Measurements from ENCODE around the gene TMEM170B. TPM values are rescaled to one million over a fixed set of nuclear protein-coding genes. Genes with fewer than 3 reads are reported as not detected.

The TMEM170B gene
- polyA plus RNA-seq, 1 donor (not counting 4 experiments of a cell fraction or from before 2014, with no cell fraction given), result 0.08 TPM

GRCh38 chr6:11613336-11613735, 75.8 kb downstream of the TMEM170B start:
- Histone ChIP-seq H3K36me3 (ENCODE audit: control insufficient read depth in 2 of 2, extremely low read depth in 1 of 2, insufficient read depth in 2 of 2, low read length in 2 of 2) (no peaks in the 10 kb centered on the region), H3K4me2 (ENCODE audit: control insufficient read depth, extremely low read depth, insufficient read depth, low read depth, low read length) (peak overlapping the region; percentile 17), H3K27me3 (ENCODE audit: control insufficient read depth, extremely low read depth, insufficient read depth, low read length) (no peaks in the 10 kb centered on the region), H3K9me3 (ENCODE audit: control insufficient read depth, low read depth, low read length) (no peaks in the 10 kb centered on the region), H4K20me1 (ENCODE audit: control insufficient read depth, extremely low read depth, insufficient read depth, low read length) (no peaks in the 10 kb centered on the region), H3K9me1 (ENCODE audit: control insufficient read depth, extremely low read depth, insufficient read depth, low read length) (no peaks in the 10 kb centered on the region), H3K4me1 (ENCODE audit: control insufficient read depth, extremely low read depth, insufficient read depth, low read length) (peaks cover 10% of the 10 kb centered on the region), H3K79me2 (ENCODE audit: control insufficient read depth, insufficient read depth, low read length) (no peaks in the 10 kb centered on the region), H3K27ac (ENCODE audit: control insufficient read depth, insufficient read depth, low read length) (no peak overlapping the region), H2AFZ (ENCODE audit: control insufficient read depth, low read length) (no peak overlapping the region), H3K4me3 (ENCODE audit: control insufficient read depth in 2 of 3, extremely low read depth in 1 of 3, insufficient read depth in 2 of 3, low read depth in 1 of 3, low read length in 3 of 3) (no peak overlapping the region), H3K9ac (ENCODE audit: control insufficient read depth, extremely low read depth, insufficient read depth, low read length) (no peak overlapping the region)
- DNase-seq (ENCODE audit: low read depth, low spot score) (no peak), FAIRE-seq (no peak)
- dilution Hi-C loops (cut with MboI; ENCODE audit: extremely low pct_ligation_motif_present, low sequenced_read_pairs), result no loop called here
- TF ChIP-seq EZH2 (IDR thresholded peaks at IDR 0.05; ENCODE audit: low read length), result no peak
- no peak for TF ChIP-seq CTCF (optimal IDR thresholded peaks at IDR 0.05 in 1 of 3, IDR thresholded peaks at IDR 0.05 in 1 of 3, conservative IDR thresholded peaks at IDR 0.05 in 1 of 3; ENCODE audit: extremely low read depth in 1 of 3, insufficient read depth in 2 of 3, low read length in 3 of 3)

- peaks cover 10% of the 10 kb centered on the region for H3K4me1 ChIP-seq (ENCODE audit: control insufficient read depth, extremely low read depth, insufficient read depth, low read length)
- H4K20me1 ChIP-seq (ENCODE audit: control insufficient read depth, extremely low read depth, insufficient read depth, low read length), result no peaks in the 10 kb centered on the region
- no peaks in the 10 kb centered on the region for H3K27me3 ChIP-seq (ENCODE audit: control insufficient read depth, extremely low read depth, insufficient read depth, low read length)
- FAIRE-seq, result peak; percentile 53
- peak overlapping the region; percentile 17 for H3K4me2 ChIP-seq (ENCODE audit: control insufficient read depth, extremely low read depth, insufficient read depth, low read depth, low read length)
- dilution Hi-C loops (cut with MboI; ENCODE audit: extremely low pct_ligation_motif_present, low sequenced_read_pairs), result no loop called here
- TF ChIP-seq CTCF (optimal IDR thresholded peaks at IDR 0.05 in 1 of 3, IDR thresholded peaks at IDR 0.05 in 1 of 3, conservative IDR thresholded peaks at IDR 0.05 in 1 of 3; ENCODE audit: extremely low read depth in 1 of 3, insufficient read depth in 2 of 3, low read length in 3 of 3) (no peak), EZH2 (IDR thresholded peaks at IDR 0.05; ENCODE audit: low read length) (no peak)
- H3K9me3 ChIP-seq (ENCODE audit: control insufficient read depth, low read depth, low read length), result no peaks in the 10 kb centered on the region
- no peak for DNase-seq (ENCODE audit: low read depth, low spot score)
- no peak overlapping the region for H3K9ac ChIP-seq (ENCODE audit: control insufficient read depth, extremely low read depth, insufficient read depth, low read length)
- H3K4me3 ChIP-seq (ENCODE audit: control insufficient read depth in 2 of 3, extremely low read depth in 1 of 3, insufficient read depth in 2 of 3, low read depth in 1 of 3, low read length in 3 of 3), result no peak overlapping the region
- H3K9me1 ChIP-seq (ENCODE audit: control insufficient read depth, extremely low read depth, insufficient read depth, low read length), result no peaks in the 10 kb centered on the region
- no peak overlapping the region for H3K27ac ChIP-seq (ENCODE audit: control insufficient read depth, insufficient read depth, low read length)
- H3K79me2 ChIP-seq (ENCODE audit: control insufficient read depth, insufficient read depth, low read length), result no peaks in the 10 kb centered on the region
- no peak overlapping the region for H2AFZ ChIP-seq (ENCODE audit: control insufficient read depth, low read length)
- H3K36me3 ChIP-seq (ENCODE audit: control insufficient read depth in 2 of 2, extremely low read depth in 1 of 2, insufficient read depth in 2 of 2, low read length in 2 of 2), result no peaks in the 10 kb centered on the region
These were observed 76.3 kb downstream of the TMEM170B start for GRCh38 chr6:11613858-11614257.
